Testis (tissue), 2 donors: ENCODE data around the gene GFPT2.

Experiments used
- POLR2A ChIP-seq: fragments of 450-650 bp; IDR thresholded peaks from one replicate; pipeline ENCODE4 v1.6.1; 2017; ENCODE audit warnings: antibody characterized with exemption, mild to moderate bottlenecking, moderate library complexity
- TF ChIP-seq, protein P1 (sequence below), 3 experiments: fragments of 450-650 bp in 2 of 3; fragments of 200-600 bp in 1 of 3; sonication (generic) in 1 of 3; IDR thresholded peaks; one replicate each; pipeline ENCODE4 v1.5.1; 2016 to 2019; ENCODE audit warnings: antibody characterized with exemption in 3 of 3, mild to moderate bottlenecking in 2 of 3, moderate library complexity in 1 of 3

DNA sequence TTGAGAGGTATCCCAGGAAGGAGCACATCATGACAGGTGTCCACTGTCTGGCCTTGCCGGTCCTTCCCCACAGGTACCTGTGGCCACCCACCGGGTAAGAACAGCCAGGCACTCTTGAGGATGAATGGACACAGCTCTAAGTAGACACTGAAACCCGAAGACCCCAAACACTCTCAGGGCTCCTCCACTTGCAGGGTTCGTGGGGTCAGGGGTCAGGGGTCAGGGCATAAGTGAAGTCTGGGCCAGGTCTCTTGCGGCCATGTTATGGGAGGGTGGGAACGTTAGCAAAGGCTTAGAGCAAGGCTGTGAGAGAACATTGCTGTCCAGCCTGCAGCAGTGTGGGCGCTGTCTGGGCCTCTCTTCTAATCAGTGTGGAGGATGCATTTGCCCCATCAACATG lies 101.2 kb downstream of the GFPT2 start:
- TF ChIP-seq, protein P1, sequence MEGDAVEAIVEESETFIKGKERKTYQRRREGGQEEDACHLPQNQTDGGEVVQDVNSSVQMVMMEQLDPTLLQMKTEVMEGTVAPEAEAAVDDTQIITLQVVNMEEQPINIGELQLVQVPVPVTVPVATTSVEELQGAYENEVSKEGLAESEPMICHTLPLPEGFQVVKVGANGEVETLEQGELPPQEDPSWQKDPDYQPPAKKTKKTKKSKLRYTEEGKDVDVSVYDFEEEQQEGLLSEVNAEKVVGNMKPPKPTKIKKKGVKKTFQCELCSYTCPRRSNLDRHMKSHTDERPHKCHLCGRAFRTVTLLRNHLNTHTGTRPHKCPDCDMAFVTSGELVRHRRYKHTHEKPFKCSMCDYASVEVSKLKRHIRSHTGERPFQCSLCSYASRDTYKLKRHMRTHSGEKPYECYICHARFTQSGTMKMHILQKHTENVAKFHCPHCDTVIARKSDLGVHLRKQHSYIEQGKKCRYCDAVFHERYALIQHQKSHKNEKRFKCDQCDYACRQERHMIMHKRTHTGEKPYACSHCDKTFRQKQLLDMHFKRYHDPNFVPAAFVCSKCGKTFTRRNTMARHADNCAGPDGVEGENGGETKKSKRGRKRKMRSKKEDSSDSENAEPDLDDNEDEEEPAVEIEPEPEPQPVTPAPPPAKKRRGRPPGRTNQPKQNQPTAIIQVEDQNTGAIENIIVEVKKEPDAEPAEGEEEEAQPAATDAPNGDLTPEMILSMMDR (IDR thresholded peaks at IDR 0.05) = no peak
- no peak for TF ChIP-seq POLR2A
